ENCODE measurements around the gene BMAL1.
"Not testable (repeated sequence)": the region's sequence is repeated elsewhere in the genome, so short reads cannot be mapped to it uniquely, and the experiment has no call there.

BMAL1 gene

GRCh38 chr11:13391217-13391616, 113.6 kb downstream of the BMAL1 start:
- no peak for DNase-seq

DNA sequence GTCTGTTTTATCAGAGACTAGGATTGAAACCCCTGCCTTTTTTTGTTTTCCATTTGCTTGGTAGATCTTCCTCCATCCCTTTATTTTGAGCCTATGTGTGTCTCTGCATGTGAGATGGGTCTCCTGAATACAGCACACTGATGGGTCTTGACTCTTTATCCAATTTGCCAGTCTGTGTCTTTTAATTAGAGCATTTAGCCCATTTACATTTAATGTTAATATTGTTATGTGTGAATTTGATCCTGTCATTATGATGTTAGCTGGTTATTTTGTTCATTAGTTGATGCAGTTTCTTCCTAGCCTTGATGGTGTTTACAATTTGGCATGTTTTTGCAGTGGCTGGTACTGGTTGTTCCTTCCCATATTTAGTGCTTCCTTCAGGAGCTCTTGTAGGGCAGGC, 120.7 kb downstream of the BMAL1 start:
- DNase-seq = not testable (repeated sequence)

- DNase-seq = no peak
These were observed 127.6 kb downstream of the BMAL1 start for GRCh38 chr11:13405220-13405619.

- no peak for DNase-seq
These were observed 137.6 kb downstream of the BMAL1 start for GRCh38 chr11:13415201-13415600.

- no peak for DNase-seq
These were observed 144.0 kb downstream of the BMAL1 start for GRCh38 chr11:13421561-13421960.

- DNase-seq = no peak
These were observed 145.8 kb downstream of the BMAL1 start for GRCh38 chr11:13423372-13423771.

DNA sequence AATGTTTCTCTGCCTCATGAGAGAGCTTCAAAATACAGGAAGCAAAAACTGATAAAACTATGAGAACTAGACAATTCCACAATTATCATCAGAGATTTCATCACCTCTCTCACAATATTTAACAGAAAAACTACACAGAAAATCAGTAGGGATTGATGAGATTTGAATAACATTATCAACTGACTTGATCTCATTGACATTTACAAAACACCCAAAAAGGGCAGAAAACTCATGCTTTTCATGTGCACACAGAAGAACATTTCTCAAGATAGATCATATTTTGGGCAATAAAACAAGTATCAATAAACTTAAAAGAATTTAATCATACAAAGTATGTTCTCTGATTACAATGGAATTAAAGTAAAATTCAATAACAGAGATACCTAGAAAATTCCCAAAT, 149.8 kb downstream of the BMAL1 start:
- DNase-seq = no peak

- DNase-seq = no peak
These were observed 151.7 kb downstream of the BMAL1 start for GRCh38 chr11:13429288-13429687.

DNA sequence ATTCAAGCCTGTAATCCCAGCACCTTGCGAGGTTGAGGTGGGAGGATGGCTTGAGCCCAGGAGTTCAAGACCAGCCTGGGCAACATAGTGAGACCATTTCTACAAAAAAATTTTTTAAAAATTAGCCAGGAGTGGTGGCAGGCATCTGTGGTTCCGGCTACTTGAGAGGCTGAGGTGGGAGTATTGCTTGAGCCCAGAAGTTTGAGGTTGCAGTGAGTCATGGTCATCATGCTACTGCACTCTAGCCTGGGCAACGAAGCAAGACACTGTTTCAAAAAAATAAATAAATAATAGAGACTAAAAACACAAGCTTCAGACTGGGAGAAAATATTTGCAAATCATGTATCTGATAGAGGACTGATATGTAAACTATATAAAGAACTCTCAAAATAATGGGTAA, 152.2 kb downstream of the BMAL1 start:
- no peak for DNase-seq

- DNase-seq = no peak
These were observed 155.8 kb downstream of the BMAL1 start for GRCh38 chr11:13433437-13433836.

DNA sequence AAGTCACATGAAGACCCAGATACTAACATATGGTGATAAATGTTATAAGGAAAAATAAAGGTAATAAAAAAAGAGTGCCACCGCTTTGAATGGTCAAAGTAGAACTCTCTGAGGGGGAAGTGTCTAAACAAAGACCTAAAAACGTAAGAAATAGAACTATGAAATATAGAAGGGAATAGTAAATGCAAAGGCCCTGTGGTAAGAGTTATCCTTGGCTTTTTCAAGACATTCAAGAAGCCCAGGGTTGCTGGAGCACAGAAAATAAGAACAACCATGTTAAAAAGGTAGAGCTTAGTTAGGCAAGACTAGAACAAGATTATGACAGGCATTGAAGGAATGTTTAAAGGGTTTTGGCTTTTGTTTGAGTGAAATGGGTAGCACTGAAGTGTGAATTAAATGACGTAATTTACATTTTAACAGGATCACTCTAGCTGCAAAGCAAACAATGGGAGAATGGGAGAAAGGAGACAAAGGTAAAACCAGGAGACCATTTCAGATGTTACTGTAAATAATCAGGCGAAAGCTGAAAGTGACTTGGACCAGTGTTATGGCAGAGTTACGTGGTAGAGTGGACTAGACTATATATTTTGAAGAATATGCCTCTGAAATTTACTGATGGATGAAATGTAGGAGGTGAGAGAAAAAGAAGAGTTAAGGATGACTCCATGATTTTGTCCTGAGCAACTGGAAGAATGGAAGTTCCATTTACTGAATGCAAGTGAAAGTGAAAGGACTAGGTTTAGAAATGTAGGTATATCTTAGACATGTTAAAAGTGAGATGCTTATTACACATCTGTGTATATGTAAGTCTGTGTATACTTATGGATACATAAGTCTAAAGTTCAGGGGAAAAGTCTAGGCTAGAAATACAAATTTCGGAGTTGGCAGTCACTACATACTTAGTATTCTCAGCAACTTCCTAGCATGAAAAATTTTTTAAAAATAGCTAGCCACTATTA, 156.9 kb downstream of the BMAL1 start:
- DNase-seq = no peak

GRCh38 chr11:13436836-13437235, 159.2 kb downstream of the BMAL1 start:
- not testable (repeated sequence) for DNase-seq
